Skeletal muscle tissue (tissue), 1 donor: ENCODE results near the gene FCAMR. TPM values are rescaled to one million over a fixed set of nuclear protein-coding genes. Genes with fewer than 3 reads are reported as not detected.

Experiments
- total RNA-seq: library from RNA; depleted of rRNA; stranded (reverse); fragments of >200 nt; gene quantifications from one replicate; pipeline ENCODE4 v1.2.3, GENCODE V29; 2014

The FCAMR gene
- total RNA-seq, 1 donor from 2014 or later, result not detected

Other genes starting within 250 kb of the FCAMR start
- not detected for gene IL19, start 199.7 kb downstream of the FCAMR start, total RNA-seq
- gene IL10, start 198.0 kb downstream of the FCAMR start, total RNA-seq, result 1.6 TPM
- gene IL20, start 104.8 kb downstream of the FCAMR start, total RNA-seq, result not detected
- gene IL24, start 73.0 kb downstream of the FCAMR start, total RNA-seq, result not detected
- 0.52 TPM for gene FCMR, start 48.5 kb downstream of the FCAMR start, total RNA-seq
- under 0.01 TPM for gene PIGR, start 24.0 kb downstream of the FCAMR start, total RNA-seq
- not detected for gene C1orf116, start 62.3 kb upstream of the FCAMR start, total RNA-seq
- gene YOD1, start 80.7 kb upstream of the FCAMR start, total RNA-seq, result 13.0 TPM
- 3.7 TPM for gene PFKFB2, start 82.8 kb upstream of the FCAMR start, total RNA-seq
- gene C4BPB, start 118.4 kb upstream of the FCAMR start, total RNA-seq, result not detected
- 0.52 TPM for gene C4BPA, start 133.8 kb upstream of the FCAMR start, total RNA-seq